ENCODE measurements around the gene PRKCA. TPM values are rescaled to one million over a fixed set of nuclear protein-coding genes. Genes with fewer than 3 reads are reported as not detected.

PRKCA gene
- total RNA-seq, 1 experiment from 2014 or later: 29.5 TPM

DNA sequence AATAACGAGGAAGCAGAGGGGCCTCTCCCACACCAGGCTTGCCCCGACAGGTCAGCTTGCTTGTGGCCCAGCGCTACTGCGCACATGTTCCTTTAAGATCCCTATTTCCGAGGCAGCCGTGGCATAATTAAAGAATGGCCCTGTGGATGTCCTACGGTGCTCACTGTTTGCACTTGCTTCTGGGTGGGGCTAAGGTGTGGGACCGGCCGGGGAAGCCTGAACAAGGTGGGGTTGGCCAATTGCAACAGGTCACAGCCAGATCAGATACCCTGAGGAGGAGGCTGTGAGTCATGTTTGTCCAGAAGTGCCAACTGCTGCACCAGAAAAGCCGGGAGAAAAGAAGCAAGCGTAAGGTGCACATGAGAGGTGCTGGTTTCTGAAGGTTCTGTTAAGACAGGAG lies 374.0 kb downstream of the PRKCA start:
- no peak for DNase-seq (ENCODE audit: low spot score)
- Mint-ChIP-seq H3K27ac (no peak overlapping the region), H3K4me3 (no peak overlapping the region), H3K4me1 (peaks cover 20% of the 10 kb centered on the region), H3K9me3 (peaks cover 13% of the 10 kb centered on the region), H3K27me3 (ENCODE audit: low read depth) (no peaks in the 10 kb centered on the region), H3K36me3 (peaks cover 8% of the 10 kb centered on the region; the same call in 1 of the 2 replicates)
- POLR2A ChIA-PET: interaction anchor here (0.9 kb wide), 1 partner anchor 10 kb away, joined by 3 read pairs; no protein-coding TSS in a partner anchor
- ATAC-seq: no peak
- no peak for TF ChIP-seq NFATC4 (CRISPR knock-in tag; IDR thresholded peaks at IDR 0.05)
- TF ChIP-seq, protein P1, sequence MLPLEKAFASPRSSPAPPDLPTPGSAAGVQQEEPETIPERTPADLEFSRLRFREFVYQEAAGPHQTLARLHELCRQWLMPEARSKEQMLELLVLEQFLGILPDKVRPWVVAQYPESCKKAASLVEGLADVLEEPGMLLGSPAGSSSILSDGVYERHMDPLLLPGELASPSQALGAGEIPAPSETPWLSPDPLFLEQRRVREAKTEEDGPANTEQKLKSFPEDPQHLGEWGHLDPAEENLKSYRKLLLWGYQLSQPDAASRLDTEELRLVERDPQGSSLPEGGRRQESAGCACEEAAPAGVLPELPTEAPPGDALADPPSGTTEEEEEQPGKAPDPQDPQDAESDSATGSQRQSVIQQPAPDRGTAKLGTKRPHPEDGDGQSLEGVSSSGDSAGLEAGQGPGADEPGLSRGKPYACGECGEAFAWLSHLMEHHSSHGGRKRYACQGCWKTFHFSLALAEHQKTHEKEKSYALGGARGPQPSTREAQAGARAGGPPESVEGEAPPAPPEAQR (CRISPR knock-in tag; IDR thresholded peaks at IDR 0.05): no peak
- TF ChIP-seq ELF4 (CRISPR knock-in tag; IDR thresholded peaks at IDR 0.05; ENCODE audit: low read depth): no peak
- TF ChIP-seq, protein P2, sequence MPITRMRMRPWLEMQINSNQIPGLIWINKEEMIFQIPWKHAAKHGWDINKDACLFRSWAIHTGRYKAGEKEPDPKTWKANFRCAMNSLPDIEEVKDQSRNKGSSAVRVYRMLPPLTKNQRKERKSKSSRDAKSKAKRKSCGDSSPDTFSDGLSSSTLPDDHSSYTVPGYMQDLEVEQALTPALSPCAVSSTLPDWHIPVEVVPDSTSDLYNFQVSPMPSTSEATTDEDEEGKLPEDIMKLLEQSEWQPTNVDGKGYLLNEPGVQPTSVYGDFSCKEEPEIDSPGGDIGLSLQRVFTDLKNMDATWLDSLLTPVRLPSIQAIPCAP (CRISPR knock-in tag; IDR thresholded peaks at IDR 0.05): no peak
- TF ChIP-seq SOX15 (CRISPR knock-in tag; IDR thresholded peaks at IDR 0.05): no peak
- TF ChIP-seq, protein P3, sequence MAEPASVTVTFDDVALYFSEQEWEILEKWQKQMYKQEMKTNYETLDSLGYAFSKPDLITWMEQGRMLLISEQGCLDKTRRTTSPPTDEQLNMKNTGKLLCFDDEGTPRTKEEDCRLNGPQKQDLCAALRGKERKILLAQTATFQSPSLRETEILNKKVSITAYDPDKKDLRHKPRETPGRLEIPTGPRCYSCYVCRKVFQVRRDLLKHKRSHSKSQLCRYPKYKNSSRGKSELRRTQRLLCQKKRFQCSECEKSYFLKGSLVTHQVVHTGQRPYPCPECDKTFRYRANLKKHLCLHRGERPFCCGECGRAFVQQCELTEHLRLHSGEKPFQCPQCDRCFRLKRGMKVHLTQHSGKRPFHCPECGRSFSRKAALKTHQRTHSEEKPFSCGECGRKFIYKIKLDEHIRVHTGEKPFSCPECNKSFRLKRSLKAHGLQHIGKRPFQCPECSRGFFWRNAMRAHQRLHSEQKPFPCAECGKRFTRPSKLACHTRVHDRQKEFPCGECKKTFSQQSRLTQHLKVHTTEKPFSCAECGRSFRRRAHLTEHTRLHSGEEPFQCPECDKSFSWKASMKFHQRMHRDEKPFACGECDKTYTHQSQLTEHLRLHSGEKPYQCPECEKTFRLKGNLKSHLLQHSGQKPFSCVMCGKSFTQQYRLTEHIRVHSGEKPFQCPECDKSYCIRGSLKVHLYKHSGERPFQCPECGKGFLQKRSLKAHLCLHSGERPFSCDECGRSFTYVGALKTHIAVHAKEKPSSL (CRISPR knock-in tag; conservative IDR thresholded peaks at IDR 0.05): no peak
- no peak for TF ChIP-seq MXD4 (CRISPR knock-in tag; IDR thresholded peaks at IDR 0.05; ENCODE audit: borderline replicate concordance)
- TF ChIP-seq, protein P4, sequence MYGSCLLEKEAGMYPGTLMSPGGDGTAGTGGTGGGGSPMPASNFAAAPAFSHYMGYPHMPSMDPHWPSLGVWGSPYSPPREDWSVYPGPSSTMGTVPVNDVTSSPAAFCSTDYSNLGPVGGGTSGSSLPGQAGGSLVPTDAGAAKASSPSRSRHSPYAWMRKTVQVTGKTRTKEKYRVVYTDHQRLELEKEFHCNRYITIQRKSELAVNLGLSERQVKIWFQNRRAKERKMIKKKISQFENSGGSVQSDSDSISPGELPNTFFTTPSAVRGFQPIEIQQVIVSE (CRISPR knock-in tag; IDR thresholded peaks at IDR 0.05; ENCODE audit: borderline replicate concordance): no peak
- TF ChIP-seq, protein P5, sequence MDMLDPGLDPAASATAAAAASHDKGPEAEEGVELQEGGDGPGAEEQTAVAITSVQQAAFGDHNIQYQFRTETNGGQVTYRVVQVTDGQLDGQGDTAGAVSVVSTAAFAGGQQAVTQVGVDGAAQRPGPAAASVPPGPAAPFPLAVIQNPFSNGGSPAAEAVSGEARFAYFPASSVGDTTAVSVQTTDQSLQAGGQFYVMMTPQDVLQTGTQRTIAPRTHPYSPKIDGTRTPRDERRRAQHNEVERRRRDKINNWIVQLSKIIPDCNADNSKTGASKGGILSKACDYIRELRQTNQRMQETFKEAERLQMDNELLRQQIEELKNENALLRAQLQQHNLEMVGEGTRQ (CRISPR knock-in tag; IDR thresholded peaks at IDR 0.05): no peak
- no peak for TF ChIP-seq MYBL2 (CRISPR knock-in tag; IDR thresholded peaks at IDR 0.05)
- TF ChIP-seq, protein P6, sequence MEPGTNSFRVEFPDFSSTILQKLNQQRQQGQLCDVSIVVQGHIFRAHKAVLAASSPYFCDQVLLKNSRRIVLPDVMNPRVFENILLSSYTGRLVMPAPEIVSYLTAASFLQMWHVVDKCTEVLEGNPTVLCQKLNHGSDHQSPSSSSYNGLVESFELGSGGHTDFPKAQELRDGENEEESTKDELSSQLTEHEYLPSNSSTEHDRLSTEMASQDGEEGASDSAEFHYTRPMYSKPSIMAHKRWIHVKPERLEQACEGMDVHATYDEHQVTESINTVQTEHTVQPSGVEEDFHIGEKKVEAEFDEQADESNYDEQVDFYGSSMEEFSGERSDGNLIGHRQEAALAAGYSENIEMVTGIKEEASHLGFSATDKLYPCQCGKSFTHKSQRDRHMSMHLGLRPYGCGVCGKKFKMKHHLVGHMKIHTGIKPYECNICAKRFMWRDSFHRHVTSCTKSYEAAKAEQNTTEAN (CRISPR knock-in tag; IDR thresholded peaks at IDR 0.05): no peak
- no peak for TF ChIP-seq JAZF1 (CRISPR knock-in tag; IDR thresholded peaks at IDR 0.05)
- TF ChIP-seq, protein P7, sequence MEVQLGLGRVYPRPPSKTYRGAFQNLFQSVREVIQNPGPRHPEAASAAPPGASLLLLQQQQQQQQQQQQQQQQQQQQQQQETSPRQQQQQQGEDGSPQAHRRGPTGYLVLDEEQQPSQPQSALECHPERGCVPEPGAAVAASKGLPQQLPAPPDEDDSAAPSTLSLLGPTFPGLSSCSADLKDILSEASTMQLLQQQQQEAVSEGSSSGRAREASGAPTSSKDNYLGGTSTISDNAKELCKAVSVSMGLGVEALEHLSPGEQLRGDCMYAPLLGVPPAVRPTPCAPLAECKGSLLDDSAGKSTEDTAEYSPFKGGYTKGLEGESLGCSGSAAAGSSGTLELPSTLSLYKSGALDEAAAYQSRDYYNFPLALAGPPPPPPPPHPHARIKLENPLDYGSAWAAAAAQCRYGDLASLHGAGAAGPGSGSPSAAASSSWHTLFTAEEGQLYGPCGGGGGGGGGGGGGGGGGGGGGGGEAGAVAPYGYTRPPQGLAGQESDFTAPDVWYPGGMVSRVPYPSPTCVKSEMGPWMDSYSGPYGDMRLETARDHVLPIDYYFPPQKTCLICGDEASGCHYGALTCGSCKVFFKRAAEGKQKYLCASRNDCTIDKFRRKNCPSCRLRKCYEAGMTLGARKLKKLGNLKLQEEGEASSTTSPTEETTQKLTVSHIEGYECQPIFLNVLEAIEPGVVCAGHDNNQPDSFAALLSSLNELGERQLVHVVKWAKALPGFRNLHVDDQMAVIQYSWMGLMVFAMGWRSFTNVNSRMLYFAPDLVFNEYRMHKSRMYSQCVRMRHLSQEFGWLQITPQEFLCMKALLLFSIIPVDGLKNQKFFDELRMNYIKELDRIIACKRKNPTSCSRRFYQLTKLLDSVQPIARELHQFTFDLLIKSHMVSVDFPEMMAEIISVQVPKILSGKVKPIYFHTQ (CRISPR knock-in tag; IDR thresholded peaks at IDR 0.05): no peak
- TF ChIP-seq, protein P8, sequence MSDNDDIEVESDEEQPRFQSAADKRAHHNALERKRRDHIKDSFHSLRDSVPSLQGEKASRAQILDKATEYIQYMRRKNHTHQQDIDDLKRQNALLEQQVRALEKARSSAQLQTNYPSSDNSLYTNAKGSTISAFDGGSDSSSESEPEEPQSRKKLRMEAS (CRISPR knock-in tag; IDR thresholded peaks at IDR 0.05): no peak
- TF ChIP-seq SMAD3 (CRISPR knock-in tag; IDR thresholded peaks at IDR 0.05; ENCODE audit: borderline replicate concordance): no peak
- TF ChIP-seq TEAD1 (CRISPR knock-in tag; IDR thresholded peaks at IDR 0.05): no peak
- CTCF ChIA-PET: interaction anchor here (0.7 to 1.2 kb wide), 6 partner anchors 61 to 1153 kb away, joined by 3 read pairs; no protein-coding TSS in a partner anchor

Data from WTC11 (cell line).